H54 (cell line): Measurements from ENCODE around the gene ERFL.
"Not testable (repeated sequence)": the region's sequence is repeated elsewhere in the genome, so short reads cannot be mapped to it uniquely, and the experiment has no call there.

Experiments
- DNase-seq: peaks from one replicate; pipeline ENCODE4 v3.0.0; 2011; ENCODE audit warnings: low spot score, mixed read lengths; ENCODE audit not compliant: insufficient read length
- FAIRE-seq: peaks from 3 replicates; lab custom pipeline; 2011; peaks lifted over from hg19 to GRCh38; lab: Jason Lieb, UNC
- POLR2A ChIP-seq: IDR thresholded peaks from 2 replicates; pipeline ENCODE4 v1.6.1; 2011; ENCODE audit warnings: low read depth, mild to moderate bottlenecking, low read length

Gene ERFL

GRCh38 chr19:41918095-41918494 lies 10.2 kb downstream of the ERFL start:
- DNase-seq: no peak
- no peak for FAIRE-seq
- TF ChIP-seq POLR2A: no peak

- DNase-seq (no peak), FAIRE-seq (no peak)
- TF ChIP-seq POLR2A: no peak
Measured at GRCh38 chr19:41917676-41918075, 10.6 kb downstream of the ERFL start.

GRCh38 chr19:41915776-41916414 lies 12.4 kb downstream of the ERFL start:
- DNase-seq (no peak), FAIRE-seq (no peak)
- no peak for TF ChIP-seq POLR2A

DNA sequence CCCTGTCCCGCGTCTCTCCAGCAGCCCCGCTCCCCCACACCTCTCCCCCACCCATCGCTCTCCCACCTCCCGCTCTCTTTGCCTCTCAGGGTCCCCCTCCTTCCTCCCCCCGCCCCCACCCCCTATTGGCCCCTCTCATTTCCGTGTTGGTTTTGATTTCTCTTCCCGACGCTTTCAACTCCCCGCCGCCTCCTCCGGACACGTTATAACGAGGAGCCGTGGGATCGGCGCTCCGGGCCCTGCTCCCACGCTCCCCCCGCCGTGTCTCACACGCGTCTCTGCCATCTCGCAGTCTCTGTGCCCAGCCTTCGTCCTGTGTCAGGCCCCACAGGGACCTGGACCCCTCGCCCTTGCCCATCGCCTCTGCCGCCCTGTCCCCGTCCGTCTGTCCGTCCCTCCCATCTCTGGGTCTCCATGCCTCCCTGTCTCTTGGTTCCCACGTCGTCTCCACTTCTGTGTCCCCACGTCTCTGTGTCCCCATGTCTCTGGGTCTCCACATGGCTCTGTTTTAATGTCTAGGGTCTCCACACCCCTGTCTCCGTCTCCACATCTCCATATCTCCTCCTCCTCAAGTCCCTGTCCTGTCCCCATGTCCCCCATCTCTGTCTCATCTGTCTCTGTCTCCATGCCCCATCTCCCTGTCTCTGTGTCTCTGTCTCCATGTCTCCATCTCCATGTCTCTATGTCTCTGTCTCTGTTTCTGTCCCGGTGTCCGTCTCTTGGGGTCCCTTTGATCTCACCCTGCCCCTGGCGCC lies 13.1 kb downstream of the ERFL start:
- TF ChIP-seq POLR2A: no peak
- FAIRE-seq (no peak), DNase-seq (no peak)

DNA sequence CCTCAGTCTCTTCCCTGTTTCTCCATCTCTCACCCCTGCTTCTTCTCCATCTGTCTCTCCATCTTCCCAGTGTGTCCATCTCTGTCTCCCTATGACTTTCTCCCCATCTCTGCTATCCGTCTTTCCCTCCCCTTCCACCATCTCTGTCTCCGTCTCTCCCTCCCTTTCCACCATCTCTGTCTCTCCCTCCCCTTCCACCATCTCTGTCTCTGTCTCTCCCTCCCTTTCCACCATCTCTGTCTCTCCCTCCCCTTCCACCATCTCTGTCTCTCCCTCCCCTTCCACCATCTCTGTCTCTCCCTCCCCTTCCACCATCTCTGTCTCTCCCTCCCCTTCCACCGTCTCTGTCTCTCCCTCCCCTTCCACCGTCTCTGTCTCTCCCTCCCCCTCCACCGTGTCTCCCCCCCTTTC lies 13.8 kb downstream of the ERFL start:
- DNase-seq, FAIRE-seq: not testable (repeated sequence)

GRCh38 chr19:41913538-41914423 lies 14.5 kb downstream of the ERFL start:
- no peak for TF ChIP-seq POLR2A
- DNase-seq (no peak), FAIRE-seq (no peak)

GRCh38 chr19:41912899-41913537 lies 15.2 kb downstream of the ERFL start:
- DNase-seq (no peak), FAIRE-seq (no peak)
- no peak for TF ChIP-seq POLR2A

DNA sequence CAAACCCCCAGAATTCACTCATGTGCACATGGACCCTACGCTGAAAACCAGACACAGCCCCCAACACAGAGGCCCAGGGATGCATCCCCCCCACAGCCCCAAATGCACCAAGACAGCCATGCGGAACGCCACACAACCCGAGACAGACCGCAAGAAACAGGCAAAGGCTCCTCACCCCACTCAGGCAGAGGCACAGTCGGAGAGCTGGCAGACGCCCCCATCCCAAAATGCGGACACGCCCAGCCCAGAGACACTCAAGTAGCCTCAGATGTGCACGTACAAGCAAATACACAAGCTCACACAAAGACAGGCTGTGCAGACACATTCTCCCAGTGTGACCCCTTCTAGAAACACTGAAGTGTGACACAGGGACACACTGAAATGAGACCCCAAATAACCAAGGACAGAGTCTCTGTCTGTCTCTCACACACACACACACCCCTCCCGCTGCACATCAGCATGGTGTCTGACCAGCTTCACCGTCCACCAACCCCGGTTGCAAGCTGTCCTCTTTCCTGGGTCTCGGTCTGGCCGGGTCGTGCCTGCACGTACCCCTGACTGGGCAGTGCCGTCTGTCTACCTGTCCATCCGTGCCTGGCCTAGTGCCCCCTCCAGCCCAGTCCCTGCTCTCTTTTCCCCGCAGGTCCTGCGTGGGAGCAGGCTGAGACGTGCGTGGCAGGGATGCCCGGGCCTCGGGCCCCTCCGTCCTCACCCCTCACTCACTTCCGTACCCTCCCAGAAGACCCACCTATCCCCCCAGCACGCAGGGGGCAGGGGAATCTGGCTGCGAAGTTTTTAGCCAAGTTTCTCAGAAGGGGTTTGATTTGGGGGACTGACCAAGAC lies 16.1 kb downstream of the ERFL start:
- FAIRE-seq (no peak), DNase-seq (no peak)
- no peak for TF ChIP-seq POLR2A

- DNase-seq: no peak
- no peak for TF ChIP-seq POLR2A
- no peak for FAIRE-seq
Measured at GRCh38 chr19:41910992-41911888, 17.0 kb downstream of the ERFL start.

GRCh38 chr19:41910240-41910991 lies 17.8 kb downstream of the ERFL start:
- FAIRE-seq: no peak

GRCh38 chr19:41909706-41910105 lies 18.5 kb downstream of the ERFL start:
- DNase-seq (no peak), FAIRE-seq (no peak)
- TF ChIP-seq POLR2A: no peak

More at GRCh38 chr19:41910240-41910991, 17.8 kb downstream of the ERFL start:
- no peak for TF ChIP-seq POLR2A
- no peak for DNase-seq
